Stimulated activated CD8-positive, alpha-beta memory T cell treated with anti-CD3 and anti-CD28 coated beads, Interleukin-15, amount 100 ng/mL, for 24 hours (primary cell): Measurements from ENCODE around the gene TTYH3.

ENCODE experiments used
- DNase-seq: peaks from one replicate; pipeline ENCODE4 v3.0.0-alpha.2; 2020; ENCODE audit warnings: low read depth

TTYH3 gene

GRCh38 chr7:2617325-2617905 lies 14.4 kb upstream of the TTYH3 start:
- DNase-seq: no peak

GRCh38 chr7:2619116-2619515 lies 12.7 kb upstream of the TTYH3 start:
- DNase-seq: no peak

GRCh38 chr7:2621061-2621828 lies 10.5 kb upstream of the TTYH3 start:
- DNase-seq: no peak

GRCh38 chr7:2621948-2622640 lies 9.7 kb upstream of the TTYH3 start:
- DNase-seq: no peak

GRCh38 chr7:2622869-2623697 lies 8.7 kb upstream of the TTYH3 start:
- no peak for DNase-seq

- no peak for DNase-seq
Observed at GRCh38 chr7:2623698-2624014, 8.1 kb upstream of the TTYH3 start.

- DNase-seq: no peak
Observed at GRCh38 chr7:2624293-2624886, 7.4 kb upstream of the TTYH3 start.

- DNase-seq: no peak
Observed at GRCh38 chr7:2626498-2627117, 5.2 kb upstream of the TTYH3 start.

GRCh38 chr7:2627258-2628129 lies 4.3 kb upstream of the TTYH3 start:
- DNase-seq: no peak

GRCh38 chr7:2628130-2628482 lies 3.7 kb upstream of the TTYH3 start:
- DNase-seq: no peak

GRCh38 chr7:2628891-2629290 lies 2.9 kb upstream of the TTYH3 start:
- no peak for DNase-seq

GRCh38 chr7:2629746-2630681 lies 1.8 kb upstream of the TTYH3 start:
- DNase-seq: no peak

- no peak for DNase-seq
Observed at GRCh38 chr7:2632733-2633537, 1.1 kb downstream of the TTYH3 start.

GRCh38 chr7:2633538-2634266 lies 1.9 kb downstream of the TTYH3 start:
- no peak for DNase-seq

- DNase-seq: no peak
Observed at GRCh38 chr7:2634267-2635145, 2.7 kb downstream of the TTYH3 start.

GRCh38 chr7:2635148-2635668 lies 3.4 kb downstream of the TTYH3 start:
- DNase-seq: no peak
